Neutrophil (primary cell): Measurements from ENCODE around the gene SCTR.

ENCODE experiments used
- H3K27ac ChIP-seq: fragments of 200-600 bp; sonication (generic); 2 replicates; pipeline ENCODE4 v1.5.1; 2016; ENCODE audit warnings: mild to moderate bottlenecking, moderate library complexity
- H3K27me3 ChIP-seq: fragments of 200-600 bp; sonication (generic); 2 replicates; pipeline ENCODE4 v1.6.0; 2016; ENCODE audit warnings: mild to moderate bottlenecking
- H3K36me3 ChIP-seq: fragments of 200-600 bp; sonication (generic); 2 replicates; pipeline ENCODE4 v1.5.1; 2017
- H3K4me1 ChIP-seq, 2 experiments: fragments of 200-600 bp in 1 of 2; sonication (generic) in 1 of 2; 1 replicate in 1 of 2; 2 replicates in 1 of 2; pipeline versions ENCODE4 v1.5.1 to v1.6.1; 2013 to 2016; ENCODE audit warnings: low read depth in 1 of 2, low read length in 1 of 2, mild to moderate bottlenecking in 1 of 2, moderate library complexity in 1 of 2; ENCODE audit not compliant: control insufficient read depth in 1 of 2, insufficient read depth in 1 of 2
- H3K4me3 ChIP-seq, 2 experiments: fragments of 200-600 bp in 1 of 2; sonication (generic) in 1 of 2; 1 replicate in 1 of 2; 2 replicates in 1 of 2; pipeline ENCODE4 v1.5.1; 2013 to 2016; ENCODE audit warnings: low read depth in 1 of 2, low read length in 1 of 2, mild to moderate bottlenecking in 1 of 2, moderate library complexity in 1 of 2
- H3K9me3 ChIP-seq: fragments of 200-600 bp; sonication (generic); 2 replicates; pipeline ENCODE4 v1.5.1; 2016
- TF ChIP-seq, protein P1 (sequence below): fragments of 200-600 bp; sonication (generic); IDR thresholded peaks from 2 replicates; pipeline ENCODE4 v1.5.1; 2016; ENCODE audit warnings: antibody characterized with exemption

SCTR gene

GRCh38 chr2:119425119-119425405 is 99.2 kb downstream of the SCTR start:
- Histone ChIP-seq H3K4me3 (no peak overlapping the region), H3K27ac (no peak overlapping the region), H3K27me3 (peaks cover 82% of the 10 kb centered on the region), H3K4me1 (no peaks in the 10 kb centered on the region), H3K9me3 (no peaks in the 10 kb centered on the region), H3K36me3 (no peaks in the 10 kb centered on the region)
- TF ChIP-seq, protein P1, sequence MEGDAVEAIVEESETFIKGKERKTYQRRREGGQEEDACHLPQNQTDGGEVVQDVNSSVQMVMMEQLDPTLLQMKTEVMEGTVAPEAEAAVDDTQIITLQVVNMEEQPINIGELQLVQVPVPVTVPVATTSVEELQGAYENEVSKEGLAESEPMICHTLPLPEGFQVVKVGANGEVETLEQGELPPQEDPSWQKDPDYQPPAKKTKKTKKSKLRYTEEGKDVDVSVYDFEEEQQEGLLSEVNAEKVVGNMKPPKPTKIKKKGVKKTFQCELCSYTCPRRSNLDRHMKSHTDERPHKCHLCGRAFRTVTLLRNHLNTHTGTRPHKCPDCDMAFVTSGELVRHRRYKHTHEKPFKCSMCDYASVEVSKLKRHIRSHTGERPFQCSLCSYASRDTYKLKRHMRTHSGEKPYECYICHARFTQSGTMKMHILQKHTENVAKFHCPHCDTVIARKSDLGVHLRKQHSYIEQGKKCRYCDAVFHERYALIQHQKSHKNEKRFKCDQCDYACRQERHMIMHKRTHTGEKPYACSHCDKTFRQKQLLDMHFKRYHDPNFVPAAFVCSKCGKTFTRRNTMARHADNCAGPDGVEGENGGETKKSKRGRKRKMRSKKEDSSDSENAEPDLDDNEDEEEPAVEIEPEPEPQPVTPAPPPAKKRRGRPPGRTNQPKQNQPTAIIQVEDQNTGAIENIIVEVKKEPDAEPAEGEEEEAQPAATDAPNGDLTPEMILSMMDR = no peak

- no peak overlapping the region for H3K4me3 ChIP-seq
- H3K9me3 ChIP-seq = no peaks in the 10 kb centered on the region
- H3K36me3 ChIP-seq = no peaks in the 10 kb centered on the region
- peaks cover 77% of the 10 kb centered on the region for H3K27me3 ChIP-seq
- H3K27ac ChIP-seq = no peak overlapping the region
- TF ChIP-seq, protein P1 = no peak
- H3K4me1 ChIP-seq = no peaks in the 10 kb centered on the region
Observed at GRCh38 chr2:119424284-119425118, 99.8 kb downstream of the SCTR start.

DNA sequence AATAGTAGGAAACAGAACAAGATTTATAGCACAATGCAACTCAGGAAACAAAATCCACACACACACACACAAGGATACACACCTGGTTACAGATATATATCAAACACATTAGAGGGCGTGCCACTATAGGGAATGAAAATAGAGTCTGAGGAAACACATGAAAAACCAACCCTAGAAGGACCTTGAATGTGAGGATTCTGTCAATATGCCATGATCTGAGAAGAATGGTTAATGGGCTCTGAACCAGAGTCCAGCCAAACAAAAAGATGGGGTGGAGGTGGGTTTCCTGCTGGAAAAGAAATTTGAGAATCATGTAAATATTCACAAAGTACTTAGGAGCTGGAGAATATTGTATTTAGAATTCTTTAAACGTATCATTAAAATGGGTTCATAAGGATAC is 100.5 kb downstream of the SCTR start:
- H3K36me3 ChIP-seq = no peaks in the 10 kb centered on the region
- H3K4me1 ChIP-seq = no peaks in the 10 kb centered on the region
- H3K27ac ChIP-seq = no peak overlapping the region
- H3K4me3 ChIP-seq = no peak overlapping the region
- H3K27me3 ChIP-seq = peaks cover 74% of the 10 kb centered on the region
- TF ChIP-seq, protein P1 = no peak
- H3K9me3 ChIP-seq = no peaks in the 10 kb centered on the region

DNA sequence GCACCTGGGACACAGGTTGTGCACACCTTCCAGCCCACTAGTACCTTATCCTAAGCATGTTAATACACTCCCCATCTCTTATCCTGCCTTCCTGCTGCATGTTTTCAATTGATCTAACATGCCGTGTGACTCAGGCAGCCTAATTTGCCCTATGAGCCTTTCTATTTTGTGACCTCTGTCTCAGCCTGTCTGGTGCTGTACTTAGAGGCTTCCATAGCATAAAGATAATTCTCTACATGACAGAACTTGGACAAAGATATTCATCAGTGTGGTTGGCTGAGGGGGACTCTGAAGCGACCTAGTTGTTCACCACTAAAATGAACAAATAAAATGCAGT is 101.2 kb downstream of the SCTR start:
- no peaks in the 10 kb centered on the region for H3K4me1 ChIP-seq
- peaks cover 70% of the 10 kb centered on the region for H3K27me3 ChIP-seq
- TF ChIP-seq, protein P1 = no peak
- H3K36me3 ChIP-seq = no peaks in the 10 kb centered on the region
- H3K9me3 ChIP-seq = no peaks in the 10 kb centered on the region
- H3K27ac ChIP-seq = no peak overlapping the region
- no peak overlapping the region for H3K4me3 ChIP-seq

GRCh38 chr2:119422360-119423107 is 101.7 kb downstream of the SCTR start:
- Histone ChIP-seq H3K4me1 (no peaks in the 10 kb centered on the region), H3K27me3 (peaks cover 65% of the 10 kb centered on the region), H3K9me3 (no peaks in the 10 kb centered on the region), H3K4me3 (no peak overlapping the region), H3K36me3 (no peaks in the 10 kb centered on the region), H3K27ac (no peak overlapping the region)
- TF ChIP-seq, protein P1 = no peak
